Mesenchymal stem cell (in vitro differentiated cells and primary cell): Measurements from ENCODE around the gene MAPK13.

Experiments
- DNase-seq: peaks from one replicate; pipeline ENCODE4 v3.0.0-alpha.2; 2013
- H2AFZ ChIP-seq: one replicate; pipeline ENCODE4 v1.6.1; 2013; ENCODE audit warnings: low read depth, mild to moderate bottlenecking, control low read depth, inconsistent platforms, low read length, moderate library complexity
- H2AK5ac ChIP-seq: 2 replicates; pipeline ENCODE4 v1.6.1; 2013; ENCODE audit warnings: low read length, moderate library complexity, mild to moderate bottlenecking, inconsistent platforms; ENCODE audit not compliant: severe bottlenecking
- H2BK120ac ChIP-seq: one replicate; pipeline ENCODE4 v1.6.1; 2013; ENCODE audit warnings: low read depth, mild to moderate bottlenecking, inconsistent platforms, low read length, moderate library complexity
- H2BK12ac ChIP-seq, 2 experiments: one replicate each; pipeline ENCODE4 v1.6.1; 2013; ENCODE audit warnings: inconsistent platforms in 2 of 2, low read length in 2 of 2, mild to moderate bottlenecking in 2 of 2, moderate library complexity in 2 of 2, control low read depth in 1 of 2
- H2BK15ac ChIP-seq: one replicate; pipeline ENCODE4 v1.6.1; 2013; ENCODE audit warnings: mild to moderate bottlenecking, low read depth, inconsistent platforms; ENCODE audit not compliant: poor library complexity, severe bottlenecking
- H2BK5ac ChIP-seq: 2 replicates; pipeline ENCODE4 v1.6.1; 2013; ENCODE audit warnings: low read depth, mild to moderate bottlenecking, low read length, control low read depth, inconsistent platforms; ENCODE audit not compliant: poor library complexity, severe bottlenecking
- H3K14ac ChIP-seq, 2 experiments: one replicate each; pipeline ENCODE4 v1.6.1; 2013; ENCODE audit warnings: inconsistent platforms in 2 of 2, low read length in 2 of 2, control low read depth in 1 of 2, mild to moderate bottlenecking in 1 of 2, moderate library complexity in 1 of 2
- H3K18ac ChIP-seq, 2 experiments: one replicate each; pipeline ENCODE4 v1.6.1; 2013; ENCODE audit warnings: inconsistent platforms in 2 of 2, low read length in 2 of 2, control low read depth in 1 of 2, low read depth in 1 of 2, mild to moderate bottlenecking in 1 of 2
- H3K23ac ChIP-seq, 2 experiments: one replicate each; pipeline ENCODE4 v1.6.1; 2013; ENCODE audit warnings: inconsistent platforms in 2 of 2, low read length in 2 of 2, mild to moderate bottlenecking in 2 of 2, moderate library complexity in 2 of 2, control low read depth in 1 of 2
- H3K27ac ChIP-seq: 2 replicates; pipeline ENCODE4 v1.5.1; 2013; ENCODE audit warnings: mild to moderate bottlenecking, moderate library complexity, low read length, control low read depth, inconsistent platforms; ENCODE audit not compliant: poor library complexity, severe bottlenecking
- H3K27me3 ChIP-seq, 2 experiments: 2 replicates each; pipeline versions ENCODE4 v1.6.1 to v1.7.0; 2013; ENCODE audit warnings: low read length in 2 of 2, mild to moderate bottlenecking in 2 of 2, moderate library complexity in 2 of 2, control low read depth in 1 of 2, inconsistent platforms in 1 of 2; ENCODE audit not compliant: control insufficient read depth in 1 of 2, insufficient read depth in 1 of 2
- H3K36me3 ChIP-seq, 2 experiments: 2 replicates each; pipeline versions ENCODE4 v1.6.1 to v1.7.0; 2013; ENCODE audit warnings: low read length in 2 of 2, control low read depth in 1 of 2, inconsistent platforms in 1 of 2, low read depth in 1 of 2, mild to moderate bottlenecking in 1 of 2; ENCODE audit not compliant: insufficient read depth in 2 of 2, control insufficient read depth in 1 of 2
- H3K4ac ChIP-seq, 2 experiments: one replicate each; pipeline ENCODE4 v1.6.1; 2013; ENCODE audit warnings: inconsistent platforms in 2 of 2, low read length in 2 of 2, mild to moderate bottlenecking in 2 of 2, moderate library complexity in 2 of 2, control low read depth in 1 of 2, low read depth in 1 of 2
- H3K4me1 ChIP-seq: 2 replicates; pipeline ENCODE4 v1.6.1; 2013; ENCODE audit warnings: low read depth, low read length, control low read depth; ENCODE audit not compliant: control insufficient read depth, insufficient read depth
- H3K4me2 ChIP-seq: 2 replicates; pipeline ENCODE4 v1.6.1; 2013; ENCODE audit warnings: low read length, mild to moderate bottlenecking, inconsistent platforms; ENCODE audit not compliant: poor library complexity, severe bottlenecking
- H3K4me3 ChIP-seq, 2 experiments: 2 replicates each; pipeline versions ENCODE4 v1.5.1 to v1.7.0; 2013; ENCODE audit warnings: low read length in 2 of 2, mild to moderate bottlenecking in 2 of 2, control low read depth in 1 of 2, low read depth in 1 of 2; ENCODE audit not compliant: insufficient read depth in 1 of 2
- H3K79me1 ChIP-seq: replicated peaks from 2 replicates; pipeline ENCODE4 v1.6.1; 2013; ENCODE audit warnings: mild to moderate bottlenecking, control low read depth, low read length, inconsistent platforms; ENCODE audit not compliant: poor library complexity, severe bottlenecking
- H3K9ac ChIP-seq: 2 replicates; pipeline ENCODE4 v1.7.0; 2013; ENCODE audit warnings: mild to moderate bottlenecking, low read length, moderate library complexity
- H3K9me3 ChIP-seq: 2 replicates; pipeline ENCODE4 v1.7.0; 2013; ENCODE audit warnings: mild to moderate bottlenecking, low read length; ENCODE audit not compliant: control insufficient read depth
- H4K8ac ChIP-seq: one replicate; pipeline ENCODE4 v1.6.1; 2013; ENCODE audit warnings: inconsistent platforms, mild to moderate bottlenecking, low read length, moderate library complexity
- H4K91ac ChIP-seq: one replicate; pipeline ENCODE4 v1.6.1; 2013; ENCODE audit warnings: mild to moderate bottlenecking, low read length, inconsistent platforms
- WGBS: methylation state at CpG from one replicate; pipeline ENCODE4 v1.1.7; 2013; ENCODE audit warnings: mixed read lengths; 5-methylcytosine and 5-hydroxymethylcytosine counted together

The MAPK13 gene

GRCh38 chr6:36142971-36143838 is 12.9 kb downstream of the MAPK13 start:
- Histone ChIP-seq H2BK120ac (no peak overlapping the region), H3K79me1 (no peaks in the 10 kb centered on the region), H3K36me3 (peaks cover 18 to 40% of the 10 kb centered on the region in 2 experiments), H4K91ac (no peak overlapping the region), H2AK5ac (no peak overlapping the region), H3K9me3 (no peaks in the 10 kb centered on the region), H3K4me2 (no peak overlapping the region), H2BK15ac (no peak overlapping the region), H2BK5ac (no peak overlapping the region), H2AFZ (no peak overlapping the region), H3K4me3 (no peak overlapping the region), H4K8ac (no peak overlapping the region), H3K4me1 (no peaks in the 10 kb centered on the region), H3K14ac (no peak overlapping the region), H2BK12ac (no peak overlapping the region), H3K18ac (peak overlapping the region in 1 of 2 experiments; percentile 14), H3K27me3 (peaks cover 0 to 9% of the 10 kb centered on the region in 2 experiments), H3K9ac (no peak overlapping the region), H3K23ac (no peak overlapping the region), H3K27ac (no peak overlapping the region), H3K4ac (peak overlapping the region in 1 of 2 experiments; percentile 47)
- 94% methylated on average over 11 of the region's 13 CpGs for whole genome bisulfite sequencing
- DNase-seq, result no peak

- no peak for DNase-seq
- Histone ChIP-seq H3K79me1 (no peaks in the 10 kb centered on the region), H3K9ac (no peak overlapping the region), H3K27me3 (peaks cover 0 to 9% of the 10 kb centered on the region in 2 experiments), H3K18ac (no peak overlapping the region), H2BK5ac (no peak overlapping the region), H2AFZ (no peak overlapping the region), H4K91ac (no peak overlapping the region), H3K36me3 (peaks cover 0 to 17% of the 10 kb centered on the region in 2 experiments), H4K8ac (no peak overlapping the region), H2BK120ac (no peak overlapping the region), H3K14ac (no peak overlapping the region), H3K9me3 (no peaks in the 10 kb centered on the region), H3K4me2 (no peak overlapping the region), H3K4me3 (no peak overlapping the region), H2BK12ac (no peak overlapping the region), H3K4ac (no peak overlapping the region), H2BK15ac (no peak overlapping the region), H3K4me1 (no peaks in the 10 kb centered on the region), H3K23ac (no peak overlapping the region), H3K27ac (no peak overlapping the region), H2AK5ac (no peak overlapping the region)
- 73% methylated on average over 4 of the region's 4 CpGs for WGBS
Observed at GRCh38 chr6:36145495-36145894, 15.2 kb downstream of the MAPK13 start.

GRCh38 chr6:36147294-36147693 is 17.0 kb downstream of the MAPK13 start:
- Histone ChIP-seq H3K27ac (no peak overlapping the region), H3K14ac (no peak overlapping the region), H2AFZ (no peak overlapping the region), H3K36me3 (peaks cover 0 to under 1% of the 10 kb centered on the region in 2 experiments), H2AK5ac (no peak overlapping the region), H3K4ac (no peak overlapping the region), H4K91ac (no peak overlapping the region), H3K18ac (no peak overlapping the region), H3K4me3 (no peak overlapping the region), H4K8ac (no peak overlapping the region), H3K23ac (no peak overlapping the region), H2BK15ac (no peak overlapping the region), H3K9ac (no peak overlapping the region), H3K79me1 (no peaks in the 10 kb centered on the region), H2BK5ac (no peak overlapping the region), H3K9me3 (no peaks in the 10 kb centered on the region), H3K4me2 (no peak overlapping the region), H3K27me3 (peaks cover 0 to 9% of the 10 kb centered on the region in 2 experiments), H3K4me1 (no peaks in the 10 kb centered on the region), H2BK120ac (no peak overlapping the region), H2BK12ac (no peak overlapping the region)
- 92% methylated on average over 3 of the region's 3 CpGs for whole genome bisulfite sequencing
- DNase-seq, result no peak

- no peak overlapping the region for H3K4me2 ChIP-seq
- H2BK5ac ChIP-seq, result no peak overlapping the region
- no peak overlapping the region for H3K18ac ChIP-seq
- no peak overlapping the region for H3K23ac ChIP-seq
- DNase-seq, result no peak
- no peaks in the 10 kb centered on the region for H3K36me3 ChIP-seq
- H4K91ac ChIP-seq, result no peak overlapping the region
- H2BK12ac ChIP-seq, result no peak overlapping the region
- H3K4ac ChIP-seq, result no peak overlapping the region
- H3K9ac ChIP-seq, result no peak overlapping the region
- H4K8ac ChIP-seq, result no peak overlapping the region
- peaks cover 6% of the 10 kb centered on the region for H3K9me3 ChIP-seq
- peaks cover 0 to 9% of the 10 kb centered on the region in 2 experiments for H3K27me3 ChIP-seq
- no peaks in the 10 kb centered on the region for H3K79me1 ChIP-seq
- no peak overlapping the region for H2BK120ac ChIP-seq
- H2BK15ac ChIP-seq, result no peak overlapping the region
- no peaks in the 10 kb centered on the region for H3K4me1 ChIP-seq
- no peak overlapping the region for H2AFZ ChIP-seq
- H3K14ac ChIP-seq, result no peak overlapping the region
- no peak overlapping the region for H3K27ac ChIP-seq
- no peak overlapping the region for H3K4me3 ChIP-seq
- no peak overlapping the region for H2AK5ac ChIP-seq
Observed at GRCh38 chr6:36149476-36149875, 19.2 kb downstream of the MAPK13 start.
